GM20431 (cell line): ENCODE measurements around the gene MAP3K4.

ENCODE experiments used
- in situ Hi-C: fragments of 300-500 bp; cut with MseI, MboI; formaldehyde crosslinking; loops from one replicate; pipeline ENCODE4 v1.15.0; 2020; ENCODE audit warnings: low sequenced_read_pairs; ENCODE audit not compliant: unreplicated experiment

Gene MAP3K4

DNA sequence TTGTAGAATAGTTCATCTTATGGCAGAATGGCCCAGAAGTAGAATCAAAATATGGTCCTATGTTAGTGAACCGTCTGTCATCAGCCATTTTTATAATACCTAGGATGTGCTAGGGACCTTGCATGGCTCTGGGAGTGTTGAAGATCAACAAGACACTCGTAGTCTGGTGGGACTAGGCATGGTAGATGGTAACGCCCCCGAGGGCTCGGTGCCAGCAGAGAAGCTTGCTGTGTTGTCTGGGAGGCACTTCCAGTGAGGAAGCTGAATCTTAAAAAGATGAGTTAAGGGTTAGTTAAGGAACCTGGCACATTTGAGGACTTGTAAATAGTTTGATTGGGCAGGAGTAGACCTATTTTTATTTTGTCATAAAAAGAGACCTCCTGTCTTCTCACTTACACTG is 82.4 kb downstream of the MAP3K4 start:
- in situ Hi-C loops, result no loop called here

DNA sequence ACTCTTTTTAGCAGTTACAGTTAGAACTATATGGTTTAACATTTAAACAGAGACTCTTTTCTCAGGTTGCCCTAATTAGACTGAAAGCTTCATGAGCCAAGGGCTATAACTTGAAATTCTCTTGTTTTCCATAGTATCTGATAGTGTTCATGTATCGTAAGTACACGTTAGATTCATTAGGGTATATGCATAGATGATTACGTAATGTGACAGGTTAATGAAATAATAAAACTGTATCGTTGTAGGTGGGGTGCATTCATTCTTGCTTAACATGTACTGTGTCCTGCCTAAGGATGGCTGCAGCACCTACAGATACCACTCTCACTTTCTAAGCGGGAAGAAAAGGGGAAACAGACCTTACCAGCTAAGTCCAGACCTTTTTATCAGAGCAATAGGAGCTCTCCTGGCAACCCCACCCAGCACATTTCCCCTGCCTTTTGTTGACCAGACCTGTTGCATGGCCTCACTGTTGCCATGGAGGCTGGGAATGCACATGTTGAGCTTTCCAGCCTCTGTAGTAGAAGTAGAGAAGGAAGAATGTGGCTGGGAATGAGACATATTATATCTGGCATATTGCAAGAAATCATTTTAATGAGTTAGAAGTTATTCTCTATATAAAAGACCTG is 83.0 kb downstream of the MAP3K4 start:
- in situ Hi-C loops, result no loop called here

GRCh38 chr6:161076181-161076677 is 84.7 kb downstream of the MAP3K4 start:
- in situ Hi-C loops, result no loop called here

- in situ Hi-C loops, result no loop called here
Measured at GRCh38 chr6:161079566-161080262, 88.1 kb downstream of the MAP3K4 start.

- in situ Hi-C loops, result no loop called here
Measured at GRCh38 chr6:161080263-161080970, 88.8 kb downstream of the MAP3K4 start.

DNA sequence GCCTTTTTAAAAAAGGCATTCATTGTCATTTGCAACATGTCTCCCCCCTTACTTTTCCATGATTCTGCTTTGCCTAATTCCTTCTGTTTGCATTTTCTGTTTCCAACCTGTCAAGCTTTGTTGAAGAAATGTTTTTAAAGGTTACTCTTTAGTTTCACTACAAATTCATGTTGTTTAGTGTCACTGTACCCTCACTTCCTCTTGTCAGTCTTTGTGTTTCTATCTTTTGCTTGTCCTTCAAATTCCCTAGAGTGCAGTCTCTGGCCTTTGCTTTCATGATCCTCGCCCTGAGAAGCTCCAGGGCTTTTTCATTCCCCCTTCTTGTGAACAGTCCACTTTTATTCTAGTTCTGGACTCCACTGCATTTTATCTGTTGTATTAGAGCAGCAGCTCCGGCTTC is 90.6 kb downstream of the MAP3K4 start:
- in situ Hi-C loops, result no loop called here

DNA sequence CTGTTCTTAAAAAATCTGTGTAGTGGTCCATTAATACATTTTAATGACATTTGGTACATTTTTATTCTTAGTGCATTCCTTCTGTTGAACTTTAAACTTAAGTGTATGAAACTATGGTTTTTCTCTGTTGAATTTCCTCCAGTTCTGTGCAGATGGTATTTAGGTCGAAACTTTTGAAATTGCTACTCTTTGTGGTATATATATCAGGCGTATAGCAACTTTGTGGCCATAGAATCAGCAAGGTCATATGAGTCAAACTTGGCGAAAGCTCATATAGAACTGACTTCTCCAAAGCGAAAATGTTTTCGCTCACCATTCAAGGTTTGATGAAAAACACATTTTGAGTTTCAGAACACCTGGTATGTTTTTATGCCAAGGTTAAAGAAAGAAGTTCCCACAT is 93.7 kb downstream of the MAP3K4 start:
- in situ Hi-C loops, result no loop called here

DNA sequence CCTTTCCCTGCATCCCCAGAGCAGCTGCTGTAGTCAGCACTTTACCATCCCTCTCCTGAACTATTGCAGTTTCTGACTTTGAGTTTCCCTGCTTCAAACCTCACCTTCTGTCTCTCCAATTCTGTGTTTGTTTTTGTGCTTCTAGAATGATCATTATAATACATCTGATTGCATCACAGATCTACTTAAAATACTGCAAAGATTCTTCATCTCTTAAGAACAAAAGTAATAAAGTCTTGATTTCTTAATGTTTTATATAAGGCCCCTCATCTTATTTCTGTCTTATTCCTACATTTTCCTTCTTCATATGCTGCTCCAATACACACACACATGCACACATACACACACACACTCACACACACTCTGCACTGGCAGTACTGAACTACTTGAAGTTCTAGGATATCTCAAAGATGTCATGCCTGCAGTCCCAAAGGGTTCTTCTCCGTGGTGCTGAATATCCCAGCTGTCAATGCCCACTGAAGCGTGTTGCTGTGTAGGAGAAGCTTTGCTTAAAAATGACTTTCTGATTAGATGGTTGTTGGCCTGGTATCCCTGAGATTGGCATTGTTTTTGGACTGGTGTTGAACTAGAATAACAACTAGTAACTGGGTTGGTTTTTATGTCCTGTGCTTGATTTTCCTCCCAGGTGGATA is 97.2 kb downstream of the MAP3K4 start:
- in situ Hi-C loops, result no loop called here

DNA sequence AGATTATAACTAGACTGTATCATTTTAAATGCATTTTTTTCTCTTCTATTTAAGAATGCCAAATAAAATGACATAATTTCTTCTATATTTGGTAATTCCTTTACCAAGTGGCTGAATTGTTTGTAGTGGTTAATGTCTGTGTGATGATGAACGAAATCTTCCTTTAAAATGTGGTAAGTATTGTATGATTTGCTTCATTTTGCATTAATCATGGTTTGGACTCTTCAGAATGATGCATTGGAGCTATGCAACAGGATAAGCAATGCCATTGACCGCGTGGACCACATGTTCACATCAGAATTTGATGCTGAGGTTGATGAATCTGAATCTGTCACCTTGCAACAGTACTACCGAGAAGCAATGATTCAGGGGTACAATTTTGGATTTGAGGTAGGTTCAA is 99.6 kb downstream of the MAP3K4 start:
- in situ Hi-C loops, result no loop called here

DNA sequence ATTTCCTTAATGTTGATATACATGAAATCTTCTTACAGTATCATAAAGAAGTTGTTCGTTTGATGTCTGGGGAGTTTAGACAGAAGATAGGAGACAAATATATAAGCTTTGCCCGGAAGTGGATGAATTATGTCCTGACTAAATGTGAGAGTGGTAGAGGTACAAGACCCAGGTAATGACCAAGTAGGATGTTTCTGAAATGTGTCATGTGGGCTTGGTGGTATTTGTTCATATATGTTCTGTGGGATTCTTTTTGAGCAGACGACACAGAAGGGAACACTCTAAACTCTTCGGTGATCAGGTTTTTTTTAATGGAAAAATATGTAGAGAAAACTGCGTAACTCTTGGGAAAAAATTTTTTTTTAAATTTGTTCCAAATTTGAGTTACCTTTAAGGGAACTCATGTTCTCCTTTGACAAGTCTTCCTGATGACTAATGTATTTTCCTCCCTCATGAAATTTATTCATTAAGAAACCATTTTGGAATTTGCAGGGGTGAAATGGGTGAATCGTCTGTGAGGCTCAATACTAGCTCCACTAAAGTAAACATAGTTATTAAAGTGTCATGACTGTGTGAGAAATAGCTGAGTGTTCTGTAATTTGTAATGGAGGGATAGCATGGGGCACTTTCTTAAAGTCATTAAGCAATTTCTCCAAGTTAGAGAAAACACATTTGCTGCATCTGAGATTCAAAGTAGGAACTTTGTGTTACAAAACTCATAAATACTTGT is 100.6 kb downstream of the MAP3K4 start:
- in situ Hi-C loops, result no loop called here

DNA sequence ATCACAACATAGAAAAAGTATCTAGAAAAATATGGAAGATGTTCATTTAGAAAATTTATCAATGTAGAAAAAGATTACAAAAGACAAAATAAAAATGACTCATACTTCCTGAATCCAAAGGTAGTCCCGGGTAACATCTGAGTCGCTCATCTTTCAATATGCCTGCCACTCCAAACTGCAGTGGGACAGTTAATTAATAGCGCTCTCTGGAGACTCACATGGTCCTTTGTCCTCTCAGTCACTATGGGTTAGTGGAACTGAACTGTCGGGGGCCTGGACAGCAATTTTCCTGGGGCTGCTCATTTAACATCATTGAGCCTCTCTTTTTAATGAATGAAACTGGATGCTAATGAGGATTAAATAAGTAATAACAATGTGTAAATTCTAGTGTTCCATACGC is 103.4 kb downstream of the MAP3K4 start:
- in situ Hi-C loops, result no loop called here

GRCh38 chr6:161095916-161096315 is 104.3 kb downstream of the MAP3K4 start:
- in situ Hi-C loops, result no loop called here

DNA sequence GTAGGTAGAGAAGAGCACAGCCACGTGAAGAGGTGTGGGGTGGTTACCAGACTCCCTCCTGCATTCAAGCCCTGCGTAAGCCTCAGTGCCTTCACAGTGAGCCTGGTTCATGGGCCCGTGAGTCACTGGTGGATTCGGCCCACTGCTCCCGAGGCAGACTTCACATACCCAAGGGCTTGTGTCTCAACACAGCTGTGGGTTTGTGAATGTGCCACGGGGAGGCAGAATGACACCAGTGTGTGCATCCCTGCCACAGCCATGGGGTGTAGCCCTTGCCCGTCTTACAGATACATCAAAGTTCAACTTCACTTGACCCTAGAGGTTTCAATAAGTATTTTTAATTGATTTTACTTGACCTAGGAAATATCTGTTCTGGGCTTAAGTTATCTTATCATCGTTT is 108.5 kb downstream of the MAP3K4 start:
- in situ Hi-C loops, result no loop called here

GRCh38 chr6:161101517-161101916 is 109.9 kb downstream of the MAP3K4 start:
- in situ Hi-C loops, result no loop called here

GRCh38 chr6:161103475-161103874 is 111.9 kb downstream of the MAP3K4 start:
- in situ Hi-C loops, result no loop called here

GRCh38 chr6:161104966-161105365 is 113.4 kb downstream of the MAP3K4 start:
- in situ Hi-C loops, result no loop called here

GRCh38 chr6:161105408-161105807 is 113.8 kb downstream of the MAP3K4 start:
- in situ Hi-C loops, result no loop called here

- in situ Hi-C loops, result no loop called here
Measured at GRCh38 chr6:161107779-161108730, 116.5 kb downstream of the MAP3K4 start.

- in situ Hi-C loops, result no loop called here
Measured at GRCh38 chr6:161108916-161109315, 117.3 kb downstream of the MAP3K4 start.
